GM03348 (cell line): ENCODE results near the gene MEF2A.

Experiments used
- DNase-seq: peaks from one replicate; pipeline ENCODE4 v3.0.0; 2012; ENCODE audit warnings: low spot score

The MEF2A gene

GRCh38 chr15:99605990-99606389 lies 40.2 kb downstream of the MEF2A start:
- DNase-seq: no peak

- no peak for DNase-seq
Observed at GRCh38 chr15:99606646-99607045, 40.9 kb downstream of the MEF2A start.

- DNase-seq: no peak
Observed at GRCh38 chr15:99613481-99613880, 47.7 kb downstream of the MEF2A start.

- DNase-seq: peak; percentile 27
Observed at GRCh38 chr15:99613887-99614647, 48.3 kb downstream of the MEF2A start.

GRCh38 chr15:99614749-99615288 lies 49.0 kb downstream of the MEF2A start:
- no peak for DNase-seq

- no peak for DNase-seq
Observed at GRCh38 chr15:99615460-99615859, 49.7 kb downstream of the MEF2A start.

GRCh38 chr15:99616129-99616528 lies 50.3 kb downstream of the MEF2A start:
- no peak for DNase-seq

GRCh38 chr15:99616773-99617342 lies 51.1 kb downstream of the MEF2A start:
- no peak for DNase-seq

- no peak for DNase-seq
Observed at GRCh38 chr15:99618941-99619411, 53.2 kb downstream of the MEF2A start.

- DNase-seq: peak; percentile 25
Observed at GRCh38 chr15:99619712-99620111, 53.9 kb downstream of the MEF2A start.

- DNase-seq: no peak
Observed at GRCh38 chr15:99620178-99620577, 54.4 kb downstream of the MEF2A start.

GRCh38 chr15:99621767-99622166 lies 56.0 kb downstream of the MEF2A start:
- DNase-seq: no peak

GRCh38 chr15:99628374-99629001 lies 62.7 kb downstream of the MEF2A start:
- no peak for DNase-seq

- DNase-seq: no peak
Observed at GRCh38 chr15:99630607-99631131, 64.9 kb downstream of the MEF2A start.

GRCh38 chr15:99631255-99631654 lies 65.5 kb downstream of the MEF2A start:
- no peak for DNase-seq

GRCh38 chr15:99632521-99632920 lies 66.7 kb downstream of the MEF2A start:
- no peak for DNase-seq

GRCh38 chr15:99633655-99634054 lies 67.9 kb downstream of the MEF2A start:
- DNase-seq: no peak

- DNase-seq: no peak
Observed at GRCh38 chr15:99634576-99634975, 68.8 kb downstream of the MEF2A start.

GRCh38 chr15:99635145-99635544 lies 69.4 kb downstream of the MEF2A start:
- DNase-seq: no peak

GRCh38 chr15:99635794-99636193 lies 70.0 kb downstream of the MEF2A start:
- DNase-seq: no peak

- no peak for DNase-seq
Observed at GRCh38 chr15:99644913-99645542, 79.2 kb downstream of the MEF2A start.

GRCh38 chr15:99645543-99645935 lies 79.8 kb downstream of the MEF2A start:
- DNase-seq: no peak
